IMR-90 (cell line): Measurements from ENCODE around the gene LOXL3. TPM values are rescaled to one million over a fixed set of nuclear protein-coding genes. Genes with fewer than 3 reads are reported as not detected.
"Not testable (repeated sequence)": the region's sequence is repeated elsewhere in the genome, so short reads cannot be mapped to it uniquely, and the experiment has no call there.

Source experiments
- ATAC-seq: fragments of 200-7000 bp; cut with Tn5 transposase; 2 replicates; pipeline ENCODE4 v1.9.1; 2020; ENCODE audit warnings: low read depth, mild to moderate bottlenecking, moderate library complexity
- BruUV-seq: library from RNA; stranded (reverse); fragments of 400-500 nt; replicated peaks from 2 replicates; lab custom pipeline; 2021; lab: Mats Ljungman, UMichigan
- CTCF ChIA-PET: fragments of 300-600 bp; formaldehyde crosslinking; extraction: SDS; loops from one replicate; lab custom pipeline; 2021; ENCODE audit warnings: antibody characterized with exemption; lab: Yijun Ruan, JAX
- POLR2A ChIA-PET: fragments of 300-600 bp; sonication (Branson Sonifier 250); formaldehyde crosslinking; loops from one replicate; lab custom pipeline; 2022; ENCODE audit warnings: antibody characterized with exemption; ENCODE audit not compliant: unreplicated experiment; lab: Charles Lee
- DNase-seq: peaks from one replicate; pipeline ENCODE4 v3.0.0; 2013
- H2AFZ ChIP-seq: replicated peaks from 2 replicates; pipeline ENCODE3; 2013; ENCODE audit warnings: low read length, mild to moderate bottlenecking; ENCODE audit not compliant: poor library complexity
- H2AK5ac ChIP-seq: 2 replicates; pipeline ENCODE4 v1.6.1; 2013; ENCODE audit warnings: low read depth, low read length, inconsistent platforms
- H2AK9ac ChIP-seq: replicated peaks from 2 replicates; pipeline ENCODE3; 2013; ENCODE audit warnings: mild to moderate bottlenecking, low read depth, low read length, moderate library complexity; ENCODE audit not compliant: poor library complexity
- H2BK120ac ChIP-seq: 2 replicates; pipeline ENCODE4 v1.6.1; 2013; ENCODE audit warnings: low read depth, low read length, inconsistent platforms
- H2BK15ac ChIP-seq: 3 replicates; pipeline ENCODE4 v1.6.1; 2013; ENCODE audit warnings: low read depth, low read length, inconsistent platforms
- H2BK20ac ChIP-seq: 2 replicates; pipeline ENCODE4 v1.6.1; 2013; ENCODE audit warnings: low read depth, mild to moderate bottlenecking, inconsistent platforms, low read length, moderate library complexity
- H2BK5ac ChIP-seq: 2 replicates; pipeline ENCODE4 v1.6.1; 2013; ENCODE audit warnings: mild to moderate bottlenecking, low read depth, low read length, inconsistent platforms; ENCODE audit not compliant: poor library complexity, severe bottlenecking
- H3K14ac ChIP-seq: replicated peaks from 2 replicates; pipeline ENCODE4 v1.6.1; 2013; ENCODE audit warnings: low read depth, low read length, inconsistent platforms
- H3K18ac ChIP-seq: 2 replicates; pipeline ENCODE4 v1.6.1; 2013; ENCODE audit warnings: low read depth, low read length, control low read depth
- H3K23ac ChIP-seq: 2 replicates; pipeline ENCODE4 v1.6.1; 2013; ENCODE audit warnings: low read depth, low read length, inconsistent platforms
- H3K27ac ChIP-seq: 2 replicates; pipeline ENCODE4 v1.5.1; 2013; ENCODE audit warnings: mild to moderate bottlenecking, control low read depth, low read length; ENCODE audit not compliant: insufficient read depth
- H3K27me3 ChIP-seq: 2 replicates; pipeline ENCODE4 v1.6.1; 2013; ENCODE audit warnings: low read length; ENCODE audit not compliant: control insufficient read depth, insufficient read depth
- H3K36me3 ChIP-seq: 2 replicates; pipeline ENCODE4 v1.6.1; 2013; ENCODE audit warnings: low read length, mixed read lengths; ENCODE audit not compliant: control insufficient read depth, insufficient read depth
- H3K4ac ChIP-seq: 2 replicates; pipeline ENCODE4 v1.6.1; 2013; ENCODE audit warnings: low read depth, low read length, inconsistent platforms
- H3K4me1 ChIP-seq: 2 replicates; pipeline ENCODE4 v1.6.1; 2013; ENCODE audit warnings: low read length, mixed read lengths; ENCODE audit not compliant: control insufficient read depth, insufficient read depth
- H3K4me2 ChIP-seq: 2 replicates; pipeline ENCODE4 v1.6.1; 2013; ENCODE audit warnings: low read depth, mild to moderate bottlenecking, control low read depth, low read length, moderate library complexity
- H3K4me3 ChIP-seq: 2 replicates; pipeline ENCODE4 v1.5.1; 2013; ENCODE audit warnings: low read depth, mild to moderate bottlenecking, control low read depth, low read length, moderate library complexity; ENCODE audit not compliant: insufficient read depth
- H3K56ac ChIP-seq: 2 replicates; pipeline ENCODE4 v1.6.1; 2013; ENCODE audit warnings: low read length, inconsistent platforms; ENCODE audit not compliant: insufficient read depth; ENCODE audit errors: extremely low read depth
- H3K79me1 ChIP-seq, 2 experiments: 2 replicates each; pipeline ENCODE4 v1.6.1; 2013; ENCODE audit warnings: low read length in 2 of 2, inconsistent platforms in 1 of 2, low read depth in 1 of 2
- H3K9ac ChIP-seq: 2 replicates; pipeline ENCODE4 v1.6.1; 2013; ENCODE audit warnings: low read depth, low read length, control low read depth
- H3K9me1 ChIP-seq: 2 replicates; pipeline ENCODE4 v1.6.1; 2013; ENCODE audit warnings: low read length, inconsistent platforms; ENCODE audit not compliant: insufficient read depth
- H3K9me3 ChIP-seq: 2 replicates; pipeline ENCODE4 v1.6.1; 2013; ENCODE audit warnings: low read length; ENCODE audit not compliant: control insufficient read depth, insufficient read depth
- H4K20me1 ChIP-seq: 2 replicates; pipeline ENCODE4 v1.6.1; 2013; ENCODE audit warnings: low read length, inconsistent platforms; ENCODE audit not compliant: insufficient read depth
- H4K5ac ChIP-seq: 2 replicates; pipeline ENCODE4 v1.6.1; 2013; ENCODE audit warnings: mild to moderate bottlenecking, low read depth, low read length, control low read depth
- H4K8ac ChIP-seq, 2 experiments: 2 replicates each; pipeline ENCODE4 v1.6.1; 2013; ENCODE audit warnings: low read depth in 2 of 2, low read length in 2 of 2, control low read depth in 1 of 2, inconsistent platforms in 1 of 2
- H4K91ac ChIP-seq: 2 replicates; pipeline ENCODE4 v1.6.1; 2013; ENCODE audit warnings: low read depth, low read length, inconsistent platforms; ENCODE audit not compliant: insufficient read depth
- RAD21 ChIP-seq: IDR thresholded peaks from 2 replicates; pipeline ENCODE4 v1.6.1; 2012; ENCODE audit warnings: low read length, improper control_type of control experiment
- WGBS, 2 experiments: methylation state at CpG; one replicate each; pipeline versions ENCODE4 v1.1.5 to v1.1.7; 2013; ENCODE audit warnings: missing lambda C conversion rate in 2 of 2; ENCODE audit not compliant: insufficient read length in 1 of 2; ENCODE audit errors: extremely low coverage in 2 of 2; 5-methylcytosine and 5-hydroxymethylcytosine counted together
- dilution Hi-C: fragments of 300-500 bp; cut with HindIII; formaldehyde crosslinking; loops from one replicate; pipeline ENCODE4 v1.14.3; 2018; ENCODE audit warnings: low sequenced_read_pairs; ENCODE audit not compliant: unreplicated experiment
- in situ Hi-C: fragments of 300-500 bp; cut with MboI; formaldehyde crosslinking; loops from 3 replicates; pipeline ENCODE4 v1.14.3; 2019; ENCODE audit warnings: low sequenced_read_pairs, inconsistent platforms, mixed read lengths
- intact Hi-C: fragments of 100-400 bp; cut with micrococcal nuclease; formaldehyde crosslinking; loops from 2 replicates; pipeline ENCODE4 v1.10.0; 2022
- polyA plus RNA-seq, 3 experiments: library from polyadenylated mRNA; depleted of rRNA; stranded (reverse); fragments of >200 nt; gene quantifications; 2 replicates each; pipeline ENCODE4 v1.2.3, GENCODE V29; 2012; ENCODE audit warnings: low replicate concordance in 1 of 3
- total RNA-seq: library from RNA; depleted of rRNA; stranded (reverse); fragments of >200 nt; gene quantifications from 2 replicates; pipeline ENCODE4 v1.2.3, GENCODE V29; 2012

Gene LOXL3
- total and polyA plus RNA-seq, 2 of the 4 experiments (the other 2 are of a cell fraction) = 17.9 to 23.4 TPM

GRCh38 chr2:74562126-74562775 is 8.5 kb upstream of the LOXL3 start:
- peaks cover 10% of the 10 kb centered on the region for H3K4me1 ChIP-seq
- H3K23ac ChIP-seq = no peak overlapping the region
- no TSS peak for BruUV-seq
- intact Hi-C loops (no loop called here), dilution Hi-C loops (no loop called here), in situ Hi-C loops (no loop called here)
- peak overlapping the region; percentile 25; the same call in 1 of the 3 replicates for H2BK15ac ChIP-seq
- WGBS, 2 experiments = no CpG with 5 or more reads among the region's 7 CpGs
- H3K56ac ChIP-seq = no peak overlapping the region
- no peak for TF ChIP-seq RAD21
- no peak overlapping the region for H3K4me2 ChIP-seq
- no peaks in the 10 kb centered on the region for H3K27me3 ChIP-seq
- H3K79me1 ChIP-seq = no peaks in the 10 kb centered on the region
- 0 out of 2 replicates have a peak overlapping the region, but pooled peaks have one; percentile 45 for H3K14ac ChIP-seq
- H4K8ac ChIP-seq = peak overlapping the region in 1 of 2 experiments; percentile 55; a peak in 1 of 4 replicates
- CTCF ChIA-PET = no interaction called here
- no peak overlapping the region for H3K27ac ChIP-seq
- peak overlapping the region; percentile 40 for H2BK120ac ChIP-seq
- peaks cover 26% of the 10 kb centered on the region for H3K9me1 ChIP-seq
- H3K9me3 ChIP-seq = no peaks in the 10 kb centered on the region
- H2AK5ac ChIP-seq = peak overlapping the region; percentile 18; the same call in 1 of the 2 replicates
- H3K36me3 ChIP-seq = peaks cover 2% of the 10 kb centered on the region; the same call in 1 of the 2 replicates
- no peak overlapping the region for H3K18ac ChIP-seq
- H2BK5ac ChIP-seq = peak overlapping the region; percentile 14
- peak overlapping the region; percentile 40; the same call in 1 of the 2 replicates for H3K4ac ChIP-seq
- no peak overlapping the region for H2AK9ac ChIP-seq
- H3K9ac ChIP-seq = no peak overlapping the region
- H4K20me1 ChIP-seq = no peaks in the 10 kb centered on the region
- H3K4me3 ChIP-seq = no peak overlapping the region
- ATAC-seq (no peak), DNase-seq (no peak)
- no peak overlapping the region for H4K5ac ChIP-seq
- POLR2A ChIA-PET = no interaction called here
- H2BK20ac ChIP-seq = peak overlapping the region; percentile 67; the same call in 1 of the 2 replicates
- peak overlapping the region; percentile 61 for H2AFZ ChIP-seq
- peak overlapping the region; percentile 28; the same call in 1 of the 2 replicates for H4K91ac ChIP-seq

GRCh38 chr2:74561022-74561421 is 7.3 kb upstream of the LOXL3 start:
- H2AK9ac ChIP-seq, H2BK120ac ChIP-seq, H2BK15ac ChIP-seq, POLR2A ChIA-PET, H3K14ac ChIP-seq, H3K9me3 ChIP-seq, H2AFZ ChIP-seq, H3K4me1 ChIP-seq, CTCF ChIA-PET, H3K18ac ChIP-seq, H2BK5ac ChIP-seq, H3K4me3 ChIP-seq, H3K56ac ChIP-seq, dilution Hi-C loops, H4K5ac ChIP-seq, H3K27ac ChIP-seq, ATAC-seq, H4K91ac ChIP-seq, H3K9ac ChIP-seq, H4K20me1 ChIP-seq, H4K8ac ChIP-seq, H3K23ac ChIP-seq, in situ Hi-C loops, DNase-seq, H2BK20ac ChIP-seq, intact Hi-C loops, H3K27me3 ChIP-seq, BruUV-seq, H3K4me2 ChIP-seq: not testable (repeated sequence)
- peaks cover 14% of the 10 kb centered on the region for H3K36me3 ChIP-seq
- peak overlapping the region; percentile 33; the same call in 1 of the 2 replicates for H2AK5ac ChIP-seq
- 0 out of 2 replicates have a peak overlapping the region, but pooled peaks have one; percentile 26 for H3K4ac ChIP-seq
- peaks cover 0 to 12% of the 10 kb centered on the region in 2 experiments; a peak in 2 of 4 replicates for H3K79me1 ChIP-seq
- 100% methylated on average over 1 of the region's 1 CpG; no CpG with 5 or more reads in 1 of the 2 experiments for WGBS, 2 experiments
- H3K9me1 ChIP-seq = peaks cover 22% of the 10 kb centered on the region
